ENCODE data around the gene RFPL1.

DNA sequence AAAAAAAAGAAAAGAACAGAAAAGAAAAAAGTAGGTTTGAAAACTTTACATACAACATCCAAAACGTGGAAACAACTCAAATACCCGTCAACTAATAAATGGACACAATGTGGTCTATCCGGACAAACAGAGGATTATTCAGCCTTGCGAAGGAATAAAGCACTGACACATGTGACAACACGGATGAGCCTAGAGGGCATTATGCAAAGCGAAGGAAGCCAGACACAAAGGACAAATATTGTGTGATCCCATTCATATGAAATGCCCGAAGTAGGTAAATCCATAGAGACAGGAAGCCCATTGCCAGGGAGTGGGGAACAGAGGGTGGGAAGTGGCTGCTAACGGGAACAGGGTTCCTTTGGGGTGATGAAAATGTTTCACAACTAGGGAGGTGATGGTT lies 11.8 kb downstream of the RFPL1 start:
- TF ChIP-seq, protein P1, sequence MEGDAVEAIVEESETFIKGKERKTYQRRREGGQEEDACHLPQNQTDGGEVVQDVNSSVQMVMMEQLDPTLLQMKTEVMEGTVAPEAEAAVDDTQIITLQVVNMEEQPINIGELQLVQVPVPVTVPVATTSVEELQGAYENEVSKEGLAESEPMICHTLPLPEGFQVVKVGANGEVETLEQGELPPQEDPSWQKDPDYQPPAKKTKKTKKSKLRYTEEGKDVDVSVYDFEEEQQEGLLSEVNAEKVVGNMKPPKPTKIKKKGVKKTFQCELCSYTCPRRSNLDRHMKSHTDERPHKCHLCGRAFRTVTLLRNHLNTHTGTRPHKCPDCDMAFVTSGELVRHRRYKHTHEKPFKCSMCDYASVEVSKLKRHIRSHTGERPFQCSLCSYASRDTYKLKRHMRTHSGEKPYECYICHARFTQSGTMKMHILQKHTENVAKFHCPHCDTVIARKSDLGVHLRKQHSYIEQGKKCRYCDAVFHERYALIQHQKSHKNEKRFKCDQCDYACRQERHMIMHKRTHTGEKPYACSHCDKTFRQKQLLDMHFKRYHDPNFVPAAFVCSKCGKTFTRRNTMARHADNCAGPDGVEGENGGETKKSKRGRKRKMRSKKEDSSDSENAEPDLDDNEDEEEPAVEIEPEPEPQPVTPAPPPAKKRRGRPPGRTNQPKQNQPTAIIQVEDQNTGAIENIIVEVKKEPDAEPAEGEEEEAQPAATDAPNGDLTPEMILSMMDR (IDR thresholded peaks at IDR 0.05), result no peak
- TF ChIP-seq POLR2A (IDR thresholded peaks at IDR 0.05) (no peak), POLR2AphosphoS5 (IDR thresholded peaks at IDR 0.05) (no peak), EP300 (IDR thresholded peaks at IDR 0.05) (no peak)

All from stomach (tissue), 4 donors.